PC-3 (cell line): ENCODE measurements around the gene EPS8L3. TPM values are rescaled to one million over a fixed set of nuclear protein-coding genes. Genes with fewer than 3 reads are reported as not detected.

Experiments
- ATAC-seq: fragments of 200-7000 bp; cut with Tn5 transposase; 2 replicates; pipeline ENCODE4 v1.9.1; 2020; ENCODE audit warnings: mild to moderate bottlenecking, moderate library complexity
- BruUV-seq: library from RNA; stranded (reverse); fragments of 400-500 nt; replicated peaks from 2 replicates; lab custom pipeline; 2021; lab: Mats Ljungman, UMichigan
- CTCF ChIA-PET: fragments of 300-600 bp; sonication (Branson Sonifier 250); formaldehyde crosslinking; loops from one replicate; lab custom pipeline; 2022; ENCODE audit warnings: antibody characterized with exemption; lab: Charles Lee
- POLR2A ChIA-PET: fragments of 300-600 bp; sonication (Branson Sonifier 250); formaldehyde crosslinking; loops from one replicate; lab custom pipeline; 2022; ENCODE audit warnings: antibody characterized with exemption; ENCODE audit not compliant: unreplicated experiment; lab: Charles Lee
- DNase-seq: peaks from one replicate; pipeline ENCODE4 v3.0.0-alpha.2; 2015
- H2AFZ ChIP-seq: fragments of 300-600 bp; sonication (generic); 2 replicates; pipeline ENCODE4 v1.6.0; 2016; ENCODE audit warnings: antibody characterized with exemption, low read length
- H3F3A ChIP-seq: fragments of 300-600 bp; sonication (generic); one replicate; pipeline ENCODE4 v1.6.0; 2017; ENCODE audit warnings: antibody characterized with exemption, low read length, control low read depth, mild to moderate bottlenecking; ENCODE audit not compliant: unreplicated experiment
- H3K27ac ChIP-seq: fragments of 300-600 bp; sonication (generic); 2 replicates; pipeline ENCODE4 v1.5.1; 2016; ENCODE audit warnings: mild to moderate bottlenecking, low read length
- H3K27me3 ChIP-seq: fragments of 300-600 bp; sonication (generic); 2 replicates; pipeline ENCODE4 v1.6.1; 2016; ENCODE audit warnings: low read length, mixed read lengths
- H3K36me3 ChIP-seq: fragments of 300-600 bp; sonication (generic); 2 replicates; pipeline ENCODE4 v1.6.1; 2016; ENCODE audit warnings: low read depth, mixed run types, low read length, mixed read lengths
- H3K4me1 ChIP-seq: fragments of 300-600 bp; sonication (generic); 2 replicates; pipeline ENCODE4 v1.5.1; 2016; ENCODE audit warnings: low read length; ENCODE audit not compliant: insufficient read depth
- H3K4me2 ChIP-seq: fragments of 300-600 bp; sonication (generic); 2 replicates; pipeline ENCODE4 v1.6.0; 2016; ENCODE audit warnings: low read length
- H3K4me3 ChIP-seq: fragments of 300-600 bp; sonication (generic); 2 replicates; pipeline ENCODE4 v1.5.1; 2016; ENCODE audit warnings: mild to moderate bottlenecking, low read length, mixed read lengths
- H3K79me2 ChIP-seq: fragments of 300-600 bp; sonication (generic); 2 replicates; pipeline ENCODE4 v1.6.1; 2017; ENCODE audit warnings: low read length, mixed read lengths
- H3K9ac ChIP-seq: fragments of 300-600 bp; sonication (generic); 2 replicates; pipeline ENCODE4 v1.6.0; 2016; ENCODE audit warnings: mild to moderate bottlenecking, low read length
- H3K9me2 ChIP-seq: fragments of 300-600 bp; sonication (generic); replicated peaks from 2 replicates; pipeline ENCODE4 v1.6.1; 2016; ENCODE audit warnings: mixed run types, low read length, mixed read lengths
- H3K9me3 ChIP-seq: fragments of 300-600 bp; sonication (generic); 2 replicates; pipeline ENCODE4 v1.6.1; 2016; ENCODE audit warnings: low read length, mixed read lengths
- H4K20me1 ChIP-seq: fragments of 300-600 bp; sonication (generic); 2 replicates; pipeline ENCODE4 v1.6.1; 2016; ENCODE audit warnings: low read length, mixed read lengths
- CTCF ChIP-seq: fragments of 300-600 bp; sonication (generic); conservative IDR thresholded peaks from 2 replicates; pipeline ENCODE4 v1.5.1; 2017; ENCODE audit warnings: antibody characterized with exemption, low read depth, mild to moderate bottlenecking, low read length
- EZH2 ChIP-seq: fragments of 300-600 bp; sonication (generic); IDR thresholded peaks from one replicate; pipeline ENCODE4 v1.6.1; 2017; ENCODE audit warnings: antibody characterized with exemption, mild to moderate bottlenecking, low read length; ENCODE audit not compliant: unreplicated experiment
- EZH2phosphoT487 ChIP-seq: fragments of 300-600 bp; sonication (generic); IDR thresholded peaks from 2 replicates; pipeline ENCODE4 v1.6.1; 2018; ENCODE audit warnings: mild to moderate bottlenecking, antibody characterized with exemption, low read length, borderline replicate concordance
- intact Hi-C: fragments of 100-400 bp; cut with micrococcal nuclease; formaldehyde crosslinking; loops from 2 replicates; pipeline ENCODE4 v1.9.0; 2023
- total RNA-seq: library from RNA; depleted of rRNA; stranded (reverse); fragments of >200 nt; gene quantifications from 2 replicates; pipeline ENCODE4 v1.2.3, GENCODE V29; 2014

The EPS8L3 gene
- total RNA-seq, 1 experiment from 2014 or later: not detected

- no peak for ATAC-seq
- Histone ChIP-seq H3K27me3 (no peaks in the 10 kb centered on the region), H4K20me1 (no peaks in the 10 kb centered on the region), H3K9ac (no peak overlapping the region), H3K27ac (no peak overlapping the region), H3K9me3 (no peaks in the 10 kb centered on the region), H3K4me1 (peaks cover 25% of the 10 kb centered on the region), H2AFZ (no peak overlapping the region), H3K4me3 (no peak overlapping the region), H3F3A (no peaks in the 10 kb centered on the region), H3K9me2 (no peaks in the 10 kb centered on the region), H3K36me3 (no peaks in the 10 kb centered on the region), H3K79me2 (no peaks in the 10 kb centered on the region), H3K4me2 (no peak overlapping the region)
- ChIA-PET CTCF (no interaction called here), POLR2A (no interaction called here)
- TF ChIP-seq EZH2phosphoT487: no peak
- TF ChIP-seq CTCF: no peak
- TF ChIP-seq EZH2: no peak
- intact Hi-C loops: no loop called here
- no peak for DNase-seq
- BruUV-seq: no TSS peak
Observed at GRCh38 chr1:109796484-109797302, 33.0 kb upstream of the EPS8L3 start.

GRCh38 chr1:109794319-109795132 is 30.8 kb upstream of the EPS8L3 start:
- Histone ChIP-seq H3K4me1 (peaks cover 29% of the 10 kb centered on the region), H3K9me3 (no peaks in the 10 kb centered on the region), H4K20me1 (no peaks in the 10 kb centered on the region), H3K27ac (no peak overlapping the region), H3K27me3 (no peaks in the 10 kb centered on the region), H2AFZ (no peak overlapping the region), H3F3A (no peaks in the 10 kb centered on the region), H3K9ac (no peak overlapping the region), H3K36me3 (no peaks in the 10 kb centered on the region), H3K4me3 (no peak overlapping the region), H3K79me2 (no peaks in the 10 kb centered on the region), H3K4me2 (no peak overlapping the region), H3K9me2 (no peaks in the 10 kb centered on the region)
- no peak for TF ChIP-seq EZH2phosphoT487
- no peak for TF ChIP-seq EZH2
- TF ChIP-seq CTCF: no peak
- CTCF ChIA-PET: no interaction called here
- DNase-seq: no peak
- POLR2A ChIA-PET: no interaction called here
- intact Hi-C loops: no loop called here
- BruUV-seq: no TSS peak
- ATAC-seq: no peak
